ENCODE results near the gene FGFR2.

GRCh38 chr10:121511943-121512342 lies 86.3 kb downstream of the FGFR2 start:
- TF ChIP-seq CTCF (IDR thresholded peaks at IDR 0.05; ENCODE audit: poor library complexity) (no peak), EZH2phosphoT487 (IDR thresholded peaks at IDR 0.05; ENCODE audit: low read depth, severe bottlenecking, unreplicated experiment) (no peak), EZH2 (IDR thresholded peaks at IDR 0.05; ENCODE audit: borderline replicate concordance) (no peak)
